ENCODE data around the gene APPBP2.
"Not testable (repeated sequence)": the region's sequence is repeated elsewhere in the genome, so short reads cannot be mapped to it uniquely, and the experiment has no call there.

APPBP2 gene

GRCh38 chr17:60428491-60428890 lies 97.6 kb downstream of the APPBP2 start:
- not testable (repeated sequence) for DNase-seq

GRCh38 chr17:60426596-60426995 lies 99.4 kb downstream of the APPBP2 start:
- DNase-seq, result no peak

- DNase-seq, result no peak
Measured at GRCh38 chr17:60425626-60426025, 100.4 kb downstream of the APPBP2 start.

GRCh38 chr17:60423865-60424264 lies 102.2 kb downstream of the APPBP2 start:
- DNase-seq, result no peak

- DNase-seq, result no peak
Measured at GRCh38 chr17:60422162-60422665, 103.8 kb downstream of the APPBP2 start, which contains the start of gene CHCT1. TSS of gene CHCT1 (plus strand) at chr17:60422489. CDS start at chr17:60422593, 104 bp downstream.

GRCh38 chr17:60421273-60422161 lies 104.5 kb downstream of the APPBP2 start:
- DNase-seq, result peak; percentile 74 to 78

GRCh38 chr17:60419875-60420274 lies 106.2 kb downstream of the APPBP2 start:
- DNase-seq, result not testable (repeated sequence)

- DNase-seq, result not testable (repeated sequence)
Measured at GRCh38 chr17:60419003-60419402, 107.0 kb downstream of the APPBP2 start.

- DNase-seq, result no peak
Measured at GRCh38 chr17:60416368-60416925, 109.6 kb downstream of the APPBP2 start.

- DNase-seq, result no peak
Measured at GRCh38 chr17:60415146-60415545, 110.9 kb downstream of the APPBP2 start.

GRCh38 chr17:60412701-60413100 lies 113.3 kb downstream of the APPBP2 start:
- no peak for DNase-seq

- DNase-seq, result no peak
Measured at GRCh38 chr17:60410001-60410400, 116.0 kb downstream of the APPBP2 start.

GRCh38 chr17:60406887-60407286 lies 119.2 kb downstream of the APPBP2 start:
- DNase-seq, result no peak

GRCh38 chr17:60403962-60404361 lies 122.1 kb downstream of the APPBP2 start:
- no peak for DNase-seq

GRCh38 chr17:60403523-60403810 lies 122.6 kb downstream of the APPBP2 start:
- no peak for DNase-seq

GRCh38 chr17:60401819-60402218 lies 124.2 kb downstream of the APPBP2 start:
- no peak for DNase-seq

- DNase-seq, result peak; percentile 31 to 80
Measured at GRCh38 chr17:60398227-60398959, 127.6 kb downstream of the APPBP2 start.

- no peak for DNase-seq
Measured at GRCh38 chr17:60396412-60396811, 129.6 kb downstream of the APPBP2 start.

- DNase-seq, result no peak
Measured at GRCh38 chr17:60395508-60396065, 130.5 kb downstream of the APPBP2 start.

- DNase-seq, result no peak
Measured at GRCh38 chr17:60393840-60394723, 132.0 kb downstream of the APPBP2 start.
